Hepatocyte (in vitro differentiated cells): ENCODE data around the gene PRR3.

Source experiments
- CTCF ChIP-seq: fragments of 200-600 bp; sonication (generic); IDR thresholded peaks from 2 replicates; pipeline ENCODE4 v1.5.1; 2016; ENCODE audit warnings: antibody characterized with exemption, mild to moderate bottlenecking; ENCODE audit not compliant: poor library complexity
- EZH2 ChIP-seq: fragments of 200-600 bp; sonication (generic); IDR thresholded peaks from 2 replicates; pipeline ENCODE4 v1.6.1; 2016; ENCODE audit warnings: antibody characterized with exemption, mild to moderate bottlenecking, borderline replicate concordance
- EZH2phosphoT487 ChIP-seq: fragments of 200-600 bp; sonication (generic); IDR thresholded peaks from one replicate; pipeline ENCODE4 v1.6.1; 2018; ENCODE audit warnings: antibody characterized with exemption, mild to moderate bottlenecking, low read depth, moderate library complexity; ENCODE audit not compliant: unreplicated experiment, severe bottlenecking

DNA sequence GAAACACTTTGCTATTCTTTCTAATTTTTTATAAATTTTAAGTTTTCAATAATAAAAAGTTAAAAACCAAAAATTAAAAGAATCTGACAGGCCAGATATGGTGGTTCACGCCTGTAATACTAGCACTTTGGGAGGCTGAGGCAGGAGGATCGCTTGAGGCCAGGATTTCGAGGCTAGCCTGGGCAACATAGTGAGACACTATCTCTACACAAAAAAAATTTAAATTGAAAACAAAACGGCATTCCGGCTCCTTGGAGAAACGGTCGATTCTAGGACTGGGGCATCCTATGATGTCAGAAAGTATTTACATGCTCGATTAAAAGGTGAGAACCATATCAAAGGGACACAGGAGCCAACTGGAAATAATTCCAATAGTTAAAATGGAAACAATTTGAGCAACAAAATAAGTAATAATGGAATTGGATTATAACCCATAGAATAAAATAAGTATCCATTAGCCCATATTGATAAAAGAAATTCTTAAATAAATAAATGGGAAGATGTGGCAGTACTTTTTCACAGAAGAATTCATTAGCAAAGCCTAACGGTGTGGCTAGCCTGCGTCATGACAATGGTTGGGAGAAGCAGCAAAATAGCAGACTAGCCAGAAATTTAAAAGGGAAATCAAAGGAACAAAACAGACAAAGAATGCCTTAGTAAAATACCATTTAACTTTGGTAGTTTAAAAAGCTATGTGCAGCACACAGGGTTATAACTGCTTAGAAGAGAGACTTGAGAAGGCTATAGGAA, 46.5 kb upstream of the PRR3 start:
- TF ChIP-seq EZH2phosphoT487 (no peak), EZH2 (no peak), CTCF (no peak)
